Measurements from ENCODE around the gene SLC25A22. TPM values are rescaled to one million over a fixed set of nuclear protein-coding genes. Genes with fewer than 3 reads are reported as not detected.

Gene SLC25A22
- total RNA-seq, 6 experiments from 2014 or later = 20.6 to 40.2 (median 29.9) TPM

- Histone ChIP-seq H3K9me3 (no peaks in the 10 kb centered on the region), H3K27me3 (no peaks in the 10 kb centered on the region), H3K4me1 (peaks cover 0 to 28% (median 11%) of the 10 kb centered on the region in 4 donors), H3K36me3 (peaks cover 0 to 29% (median 0%) of the 10 kb centered on the region in 4 donors), H3K27ac (peak within 1 kb of the TSS; percentile 91 to 95 (median 94)), H3K4me3 (peak within 1 kb of the TSS; percentile 84 to 100 (median 99))
- ATAC-seq = peak; percentile 86 to 91 (median 90)
- DNase-seq = peak; percentile 98 to 99 (median 99)
- TF ChIP-seq POLR2A (IDR thresholded peaks at IDR 0.05) (peak; percentile 80), CTCF (IDR thresholded peaks at IDR 0.05) (no peak)
- 0% methylated on average over 9 of the region's 81 CpGs for WGBS (ENCODE audit: insufficient coverage, low coverage, low lambda C conversion rate, missing lambda C conversion rate)
- intact Hi-C loops (cut with DNase I) = no loop called here
These were observed 11.4 kb upstream of the SLC25A22 start, which contains the start of gene RPLP2 for GRCh38 chr11:809287-810039. TSS of gene RPLP2 (plus strand) at chr11:809967. CDS start at chr11:810235, 268 bp downstream.

GRCh38 chr11:808427-809286 lies 10.6 kb upstream of the SLC25A22 start:
- intact Hi-C loops (cut with DNase I) = no loop called here
- Histone ChIP-seq H3K4me3 (peak overlapping the region; percentile 84 to 100 (median 99)), H3K36me3 (peaks cover 0 to 27% (median 0%) of the 10 kb centered on the region in 4 donors), H3K9me3 (no peaks in the 10 kb centered on the region), H3K27me3 (no peaks in the 10 kb centered on the region), H3K4me1 (peaks cover 0 to 34% (median 13%) of the 10 kb centered on the region in 4 donors), H3K27ac (peak overlapping the region; percentile 91 to 95 (median 94))
- ATAC-seq (no peak), DNase-seq (no peak)
- TF ChIP-seq POLR2A (IDR thresholded peaks at IDR 0.05) = no peak
- no peak for TF ChIP-seq CTCF (IDR thresholded peaks at IDR 0.05)
- WGBS (ENCODE audit: insufficient coverage, low coverage, low lambda C conversion rate, missing lambda C conversion rate) = 16% methylated on average over 18 of the region's 36 CpGs

DNA sequence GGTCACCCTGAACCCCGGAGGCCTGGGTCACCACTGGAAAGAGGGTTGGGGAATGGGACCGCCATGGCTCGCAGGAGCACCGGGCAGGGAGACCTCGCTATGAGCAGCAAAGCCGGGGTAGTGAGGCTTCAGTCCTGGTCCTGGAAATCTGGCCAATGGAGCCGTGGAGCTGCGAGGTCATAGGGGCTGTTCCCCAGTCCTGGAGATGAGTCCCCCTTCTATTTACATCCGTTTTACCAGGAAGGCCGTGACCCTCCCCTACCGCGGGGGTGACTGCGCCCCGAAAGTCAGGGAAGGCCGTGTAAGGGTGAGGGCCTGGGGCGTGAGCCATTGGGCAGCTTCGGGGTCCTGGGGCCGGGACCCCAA lies 6.5 kb upstream of the SLC25A22 start:
- Histone ChIP-seq H3K27me3 (no peaks in the 10 kb centered on the region), H3K36me3 (no peaks in the 10 kb centered on the region), H3K27ac (peak overlapping the region in 1 of 3 donors; percentile 78), H3K4me3 (peak overlapping the region; percentile 50 to 65 (median 54)), H3K4me1 (peaks cover 0 to 20% (median 9%) of the 10 kb centered on the region in 4 donors), H3K9me3 (no peaks in the 10 kb centered on the region)
- intact Hi-C loops (cut with DNase I) = no loop called here
- no peak for ATAC-seq
- DNase-seq = peak in 1 of 3 donors; percentile 66
- TF ChIP-seq POLR2A (IDR thresholded peaks at IDR 0.05) (no peak), CTCF (IDR thresholded peaks at IDR 0.05) (no peak)
- 20% methylated on average over 6 of the region's 18 CpGs for whole genome bisulfite sequencing (ENCODE audit: insufficient coverage, low coverage, low lambda C conversion rate, missing lambda C conversion rate)

- peak overlapping the region in 2 of 3 donors; percentile 54 to 65 for H3K4me3 ChIP-seq
- TF ChIP-seq CTCF (IDR thresholded peaks at IDR 0.05) = no peak
- TF ChIP-seq POLR2A (IDR thresholded peaks at IDR 0.05) = no peak
- no peaks in the 10 kb centered on the region for H3K9me3 ChIP-seq
- 56% methylated on average over 9 of the region's 26 CpGs for WGBS (ENCODE audit: insufficient coverage, low coverage, low lambda C conversion rate, missing lambda C conversion rate)
- no peaks in the 10 kb centered on the region for H3K27me3 ChIP-seq
- peaks cover 0 to 20% (median 9%) of the 10 kb centered on the region in 4 donors for H3K4me1 ChIP-seq
- peak in 1 of 3 donors; percentile 58 for DNase-seq
- H3K27ac ChIP-seq = no peak overlapping the region
- intact Hi-C loops (cut with DNase I) = no loop called here
- no peak for ATAC-seq
- H3K36me3 ChIP-seq = no peaks in the 10 kb centered on the region
These were observed 5.9 kb upstream of the SLC25A22 start for GRCh38 chr11:803770-804598.
